ENCODE measurements around the gene TRMT2A. TPM values are rescaled to one million over a fixed set of nuclear protein-coding genes. Genes with fewer than 3 reads are reported as not detected.
A peak's percentile ranks its signal among the peaks of the same experiment; 100 is the strongest.

TRMT2A gene
- total RNA-seq, 6 experiments from 2014 or later, result 26.9 to 54.6 (median 29.1) TPM

DNA sequence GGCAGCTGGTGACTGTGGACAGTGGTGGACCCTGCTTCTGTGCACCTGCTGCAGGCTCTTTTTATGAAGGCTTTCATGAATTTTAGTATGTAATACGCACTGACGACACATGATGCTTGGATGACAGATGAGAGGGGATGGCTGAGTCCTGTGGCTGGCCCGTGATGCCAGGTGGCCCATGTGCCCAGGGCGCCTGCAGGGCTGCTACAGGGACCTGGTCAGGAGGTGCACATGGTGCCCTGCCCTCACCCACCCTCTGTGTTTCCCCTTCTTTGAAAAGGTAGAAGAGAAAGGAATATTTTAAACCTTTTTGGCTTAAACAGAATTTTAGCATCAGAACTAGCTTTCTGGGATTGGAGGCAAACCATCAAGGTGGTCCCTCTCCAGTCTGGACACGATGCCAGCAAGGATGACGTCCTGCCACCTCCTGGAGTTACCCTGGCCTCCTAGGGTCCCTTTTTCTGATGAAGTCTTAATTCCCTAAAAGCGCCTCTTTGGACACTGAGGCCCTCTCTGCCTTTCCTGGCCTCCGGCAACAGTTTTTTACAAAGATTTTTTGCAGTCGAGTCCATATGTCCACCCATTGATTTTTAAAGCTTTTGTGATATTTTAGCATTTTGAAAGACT is 6.6 kb downstream of the TRMT2A start:
- intact Hi-C loops (cut with DNase I), result loop anchor here (10.0 kb wide), 1 partner anchor 136 kb away; no protein-coding TSS in a partner anchor
- Histone ChIP-seq H3K36me3 (peaks cover 6 to 85% (median 31%) of the 10 kb centered on the region in 4 donors), H3K4me3 (no peak overlapping the region), H3K27me3 (no peaks in the 10 kb centered on the region), H3K9me3 (no peaks in the 10 kb centered on the region), H3K4me1 (peaks cover 0 to 2% (median under 1%) of the 10 kb centered on the region in 4 donors), H3K27ac (no peak overlapping the region)
- TF ChIP-seq, protein P1, sequence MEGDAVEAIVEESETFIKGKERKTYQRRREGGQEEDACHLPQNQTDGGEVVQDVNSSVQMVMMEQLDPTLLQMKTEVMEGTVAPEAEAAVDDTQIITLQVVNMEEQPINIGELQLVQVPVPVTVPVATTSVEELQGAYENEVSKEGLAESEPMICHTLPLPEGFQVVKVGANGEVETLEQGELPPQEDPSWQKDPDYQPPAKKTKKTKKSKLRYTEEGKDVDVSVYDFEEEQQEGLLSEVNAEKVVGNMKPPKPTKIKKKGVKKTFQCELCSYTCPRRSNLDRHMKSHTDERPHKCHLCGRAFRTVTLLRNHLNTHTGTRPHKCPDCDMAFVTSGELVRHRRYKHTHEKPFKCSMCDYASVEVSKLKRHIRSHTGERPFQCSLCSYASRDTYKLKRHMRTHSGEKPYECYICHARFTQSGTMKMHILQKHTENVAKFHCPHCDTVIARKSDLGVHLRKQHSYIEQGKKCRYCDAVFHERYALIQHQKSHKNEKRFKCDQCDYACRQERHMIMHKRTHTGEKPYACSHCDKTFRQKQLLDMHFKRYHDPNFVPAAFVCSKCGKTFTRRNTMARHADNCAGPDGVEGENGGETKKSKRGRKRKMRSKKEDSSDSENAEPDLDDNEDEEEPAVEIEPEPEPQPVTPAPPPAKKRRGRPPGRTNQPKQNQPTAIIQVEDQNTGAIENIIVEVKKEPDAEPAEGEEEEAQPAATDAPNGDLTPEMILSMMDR (IDR thresholded peaks at IDR 0.05), result no peak
- no peak for TF ChIP-seq POLR2A (IDR thresholded peaks at IDR 0.05)
- 88% methylated on average over 6 of the region's 9 CpGs for WGBS (ENCODE audit: insufficient coverage, low coverage, low lambda C conversion rate, missing lambda C conversion rate)
- ATAC-seq (no peak), DNase-seq (peak in 1 of 3 donors; percentile 11)

DNA sequence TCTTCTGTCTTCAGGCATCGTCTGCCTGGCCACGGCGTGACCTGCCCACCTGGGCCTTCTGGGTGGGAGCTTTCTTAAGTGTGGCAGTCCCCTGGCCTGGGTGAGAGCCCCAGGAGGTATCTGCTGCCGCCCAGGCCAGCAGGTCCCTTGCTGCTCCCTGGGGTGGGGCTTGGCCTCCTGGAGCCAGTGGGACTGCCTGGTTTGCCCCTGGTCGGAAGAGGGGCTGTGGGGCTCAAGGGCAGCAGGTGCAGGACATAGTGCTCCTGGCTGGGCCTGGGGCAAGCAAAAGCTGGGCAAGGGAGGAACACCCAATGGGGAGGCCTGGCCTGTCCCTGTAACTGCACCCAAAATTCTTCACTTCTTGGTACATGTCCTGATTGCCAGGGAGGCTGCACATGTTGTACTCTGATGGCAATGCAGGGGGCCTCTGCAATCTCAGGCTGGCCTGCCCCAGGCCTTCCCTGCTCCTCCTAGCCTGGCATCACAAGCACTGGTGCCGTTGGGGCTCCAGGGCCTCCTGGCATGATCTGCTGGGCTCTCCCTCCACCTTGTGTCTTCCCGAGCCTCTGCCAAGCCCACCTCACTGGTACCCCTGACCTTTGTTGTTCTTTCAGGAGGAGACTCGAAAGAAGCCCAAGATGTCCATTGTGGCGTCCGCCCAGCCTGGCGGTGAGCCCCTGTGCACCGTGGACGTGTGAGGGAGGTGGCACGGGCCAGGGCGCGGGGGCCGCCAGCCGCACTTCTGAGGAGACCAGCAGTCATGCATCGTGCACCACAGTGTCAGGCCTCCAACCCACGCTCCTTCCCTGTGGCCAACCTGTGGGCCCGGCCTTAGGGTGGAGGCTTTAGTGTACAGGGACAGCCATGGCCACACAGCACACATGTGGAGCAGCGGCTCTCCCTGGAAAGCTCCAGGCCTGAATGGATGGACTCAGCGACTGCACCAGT is 7.3 kb downstream of the TRMT2A start:
- intact Hi-C loops (cut with DNase I), result loop anchor here (10.0 kb wide), 1 partner anchor 135 kb away; no protein-coding TSS in a partner anchor
- Histone ChIP-seq H3K4me3 (no peak overlapping the region), H3K27me3 (no peaks in the 10 kb centered on the region), H3K9me3 (no peaks in the 10 kb centered on the region), H3K36me3 (peaks cover 6 to 87% (median 31%) of the 10 kb centered on the region in 4 donors), H3K27ac (no peak overlapping the region), H3K4me1 (peaks cover 0 to 8% (median 3%) of the 10 kb centered on the region in 4 donors)
- 72% methylated on average over 4 of the region's 23 CpGs for WGBS (ENCODE audit: insufficient coverage, low coverage, low lambda C conversion rate, missing lambda C conversion rate)
- ATAC-seq, result peak in 2 of 4 donors; percentile 2 to 3
- no peak for TF ChIP-seq POLR2A (IDR thresholded peaks at IDR 0.05)
- TF ChIP-seq, protein P1 (IDR thresholded peaks at IDR 0.05), result no peak
- DNase-seq, result peak in 2 of 3 donors; percentile 25 to 58

DNA sequence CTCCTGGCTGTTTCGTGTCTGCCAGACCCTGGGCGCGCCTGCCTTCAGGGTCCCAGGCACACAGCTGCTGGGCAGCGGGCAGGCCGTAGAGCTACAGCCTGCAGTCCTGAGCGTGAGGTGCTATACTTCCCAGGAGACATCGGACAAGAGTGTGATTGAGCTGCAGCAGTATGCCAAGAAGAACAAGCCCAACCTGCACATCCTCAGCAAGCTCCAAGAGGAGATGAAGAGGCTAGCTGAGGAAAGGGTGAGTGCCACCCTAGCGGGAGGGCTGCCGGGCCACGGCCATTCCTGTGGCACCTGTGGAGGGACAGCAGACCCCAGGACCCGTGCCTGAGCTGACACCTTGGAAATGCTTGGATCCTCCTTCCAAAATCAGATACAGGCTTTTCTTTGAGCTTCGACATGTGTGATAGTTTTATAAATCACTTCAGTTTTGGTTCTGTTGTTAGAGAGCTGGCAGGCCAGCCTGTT is 8.2 kb downstream of the TRMT2A start:
- Histone ChIP-seq H3K9me3 (no peaks in the 10 kb centered on the region), H3K27ac (no peak overlapping the region), H3K4me1 (peaks cover 0 to 10% (median 4%) of the 10 kb centered on the region in 4 donors), H3K4me3 (no peak overlapping the region), H3K36me3 (peaks cover 6 to 78% (median 31%) of the 10 kb centered on the region in 4 donors), H3K27me3 (no peaks in the 10 kb centered on the region)
- intact Hi-C loops (cut with DNase I), result no loop called here
- DNase-seq (peak in 2 of 3 donors; percentile 9 to 31), ATAC-seq (no peak)
- TF ChIP-seq, protein P1 (IDR thresholded peaks at IDR 0.05), result no peak
- no peak for TF ChIP-seq POLR2A (IDR thresholded peaks at IDR 0.05)
- WGBS (ENCODE audit: insufficient coverage, low coverage, low lambda C conversion rate, missing lambda C conversion rate), result 92% methylated on average over 6 of the region's 12 CpGs

DNA sequence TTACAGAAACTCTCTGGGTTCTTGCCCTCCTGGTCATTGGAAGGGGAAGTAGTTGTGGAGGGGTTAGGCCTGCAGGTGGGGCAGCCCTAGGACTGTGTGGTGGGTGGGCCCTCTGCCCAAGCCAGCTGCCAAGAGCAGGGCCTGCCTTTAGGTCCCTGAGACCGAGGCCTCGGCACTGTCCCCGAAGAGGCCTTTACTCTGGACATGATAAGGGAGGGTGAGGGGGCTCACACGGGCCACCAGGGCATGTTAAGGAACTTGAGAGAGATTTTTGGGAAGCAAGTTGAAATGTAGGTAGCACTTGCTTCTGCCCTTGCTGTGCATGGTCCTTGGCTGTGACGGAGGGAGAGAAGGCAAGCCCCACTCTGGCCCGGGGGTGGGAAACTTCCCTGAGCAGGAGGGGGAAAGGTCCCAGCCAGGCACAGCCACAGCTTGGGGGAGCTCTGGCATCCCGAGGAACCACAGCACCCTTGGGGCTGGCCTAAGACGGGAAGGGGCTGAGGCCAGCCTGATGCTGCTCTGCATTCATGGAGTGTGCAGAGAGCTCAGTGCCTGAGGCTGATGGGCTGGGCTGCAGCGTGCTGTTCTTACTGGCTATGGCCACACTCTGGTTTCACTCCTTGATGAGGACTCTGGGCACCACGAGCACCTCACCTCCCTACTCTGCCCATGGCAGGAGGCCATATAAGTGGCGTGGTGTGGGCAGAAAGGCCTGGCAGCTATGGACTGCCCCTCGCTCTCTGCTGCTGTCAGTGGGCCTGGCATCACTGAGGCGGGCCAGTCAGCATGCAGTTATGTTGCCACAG is 8.9 kb downstream of the TRMT2A start:
- H3K27me3 ChIP-seq, result no peaks in the 10 kb centered on the region
- H3K4me1 ChIP-seq, result peaks cover 0 to 10% (median 4%) of the 10 kb centered on the region in 4 donors
- H3K9me3 ChIP-seq, result no peaks in the 10 kb centered on the region
- no peak for TF ChIP-seq POLR2A (IDR thresholded peaks at IDR 0.05)
- TF ChIP-seq, protein P1 (IDR thresholded peaks at IDR 0.05), result no peak
- no peak for ATAC-seq
- intact Hi-C loops (cut with DNase I), result no loop called here
- WGBS (ENCODE audit: insufficient coverage, low coverage, low lambda C conversion rate, missing lambda C conversion rate), result 82% methylated on average over 5 of the region's 13 CpGs
- H3K36me3 ChIP-seq, result peaks cover 6 to 74% (median 29%) of the 10 kb centered on the region in 4 donors
- no peak overlapping the region for H3K27ac ChIP-seq
- H3K4me3 ChIP-seq, result no peak overlapping the region
- peak in 2 of 3 donors; percentile 17 to 46 for DNase-seq
